Panc1 (cell line): Measurements from ENCODE around the gene UACA. TPM values are rescaled to one million over a fixed set of nuclear protein-coding genes. Genes with fewer than 3 reads are reported as not detected.
A peak's percentile ranks its signal among the peaks of the same experiment; 100 is the strongest.
"Not testable (repeated sequence)": the region's sequence is repeated elsewhere in the genome, so short reads cannot be mapped to it uniquely, and the experiment has no call there.

ENCODE experiments used
- ATAC-seq: fragments of 200-7000 bp; cut with Tn5 transposase; 2 replicates; pipeline ENCODE4 v1.9.1; 2020; ENCODE audit warnings: mild to moderate bottlenecking, moderate library complexity
- BruUV-seq: library from RNA; stranded (reverse); fragments of 400-500 nt; replicated peaks from 2 replicates; lab custom pipeline; 2021; lab: Mats Ljungman, UMichigan
- CTCF ChIA-PET: fragments of 300-600 bp; sonication (Branson Sonifier 250); formaldehyde crosslinking; loops from one replicate; lab custom pipeline; 2022; ENCODE audit warnings: antibody characterized with exemption; lab: Charles Lee
- POLR2A ChIA-PET: fragments of 300-600 bp; sonication (Branson Sonifier 250); formaldehyde crosslinking; loops from one replicate; lab custom pipeline; 2022; ENCODE audit warnings: antibody characterized with exemption; lab: Charles Lee
- DNase-seq: peaks from one replicate; pipeline ENCODE4 v3.0.0-alpha.2; 2010; ENCODE audit warnings: low read depth, low spot score
- H3K27ac ChIP-seq: 2 replicates; pipeline ENCODE4 v1.5.1; 2011; ENCODE audit warnings: mild to moderate bottlenecking, low read length, inconsistent platforms
- H3K27me3 ChIP-seq: fragments of 200-500 bp; sonication (Bioruptor generic); 2 replicates; pipeline ENCODE4 v1.6.0; 2014; ENCODE audit warnings: low read length, inconsistent platforms; ENCODE audit not compliant: control insufficient read depth, insufficient read depth
- H3K36me3 ChIP-seq: fragments of 200-500 bp; sonication (Bioruptor generic); 2 replicates; pipeline ENCODE4 v1.5.1; 2014; ENCODE audit warnings: inconsistent platforms, mild to moderate bottlenecking, low read length, moderate library complexity; ENCODE audit not compliant: control insufficient read depth, insufficient read depth
- H3K4me1 ChIP-seq: 2 replicates; pipeline ENCODE4 v1.5.1; 2011; ENCODE audit warnings: inconsistent platforms, mild to moderate bottlenecking, low read length, moderate library complexity; ENCODE audit not compliant: control insufficient read depth, insufficient read depth
- H3K4me3 ChIP-seq, 2 experiments: 2 replicates each; pipeline ENCODE4 v1.5.1; 2011 to 2012; ENCODE audit warnings: low read depth in 2 of 2, low read length in 2 of 2, mild to moderate bottlenecking in 2 of 2, inconsistent platforms in 1 of 2, moderate library complexity in 1 of 2
- H3K9me3 ChIP-seq: fragments of 200-500 bp; sonication (Bioruptor generic); 2 replicates; pipeline ENCODE4 v1.5.1; 2014; ENCODE audit warnings: low read depth, mild to moderate bottlenecking, inconsistent platforms, low read length, moderate library complexity; ENCODE audit not compliant: control insufficient read depth, insufficient read depth
- POLR2AphosphoS5 ChIP-seq: IDR thresholded peaks from 2 replicates; pipeline ENCODE4 v1.6.1; 2012; ENCODE audit warnings: mild to moderate bottlenecking, low read depth, low read length, moderate library complexity
- SIN3A ChIP-seq: IDR thresholded peaks from 2 replicates; pipeline ENCODE4 v1.6.1; 2012; ENCODE audit warnings: low read depth, mild to moderate bottlenecking, low read length, moderate library complexity, borderline replicate concordance; ENCODE audit not compliant: insufficient read depth
- TCF7L2 ChIP-seq: IDR thresholded peaks from 2 replicates; pipeline ENCODE4 v1.6.1; 2011; ENCODE audit warnings: mild to moderate bottlenecking, low read depth, low read length, inconsistent platforms
- in situ Hi-C: cut with HindIII; loops from 2 replicates; pipeline ENCODE4 v1.10.0; 2016; ENCODE audit warnings: low sequenced_read_pairs, low pct_unique_long_range_greater_than_20kb
- intact Hi-C: fragments of 100-400 bp; cut with micrococcal nuclease; formaldehyde crosslinking; loops from one replicate; pipeline ENCODE4 v1.10.0; 2022; ENCODE audit not compliant: unreplicated experiment
- total RNA-seq: library from RNA; stranded (reverse); gene quantifications from one replicate; pipeline ENCODE4 v1.2.1, GENCODE V29; 2021; ENCODE audit not compliant: unreplicated experiment
- TF ChIP-seq, protein P1 (sequence below): fragments of 450-650 bp; IDR thresholded peaks from 2 replicates; pipeline ENCODE4 v1.5.1; 2017; ENCODE audit warnings: mild to moderate bottlenecking
- TF ChIP-seq, protein P2 (sequence below), 2 experiments: IDR thresholded peaks; 2 replicates each; pipeline ENCODE4 v1.6.1; 2011 to 2012; ENCODE audit warnings: low read depth in 2 of 2, control low read depth in 1 of 2, low read length in 1 of 2, mild to moderate bottlenecking in 1 of 2, moderate library complexity in 1 of 2; ENCODE audit not compliant: insufficient read depth in 1 of 2

Gene UACA
- total RNA-seq, 1 experiment from 2014 or later, result 303 TPM

DNA sequence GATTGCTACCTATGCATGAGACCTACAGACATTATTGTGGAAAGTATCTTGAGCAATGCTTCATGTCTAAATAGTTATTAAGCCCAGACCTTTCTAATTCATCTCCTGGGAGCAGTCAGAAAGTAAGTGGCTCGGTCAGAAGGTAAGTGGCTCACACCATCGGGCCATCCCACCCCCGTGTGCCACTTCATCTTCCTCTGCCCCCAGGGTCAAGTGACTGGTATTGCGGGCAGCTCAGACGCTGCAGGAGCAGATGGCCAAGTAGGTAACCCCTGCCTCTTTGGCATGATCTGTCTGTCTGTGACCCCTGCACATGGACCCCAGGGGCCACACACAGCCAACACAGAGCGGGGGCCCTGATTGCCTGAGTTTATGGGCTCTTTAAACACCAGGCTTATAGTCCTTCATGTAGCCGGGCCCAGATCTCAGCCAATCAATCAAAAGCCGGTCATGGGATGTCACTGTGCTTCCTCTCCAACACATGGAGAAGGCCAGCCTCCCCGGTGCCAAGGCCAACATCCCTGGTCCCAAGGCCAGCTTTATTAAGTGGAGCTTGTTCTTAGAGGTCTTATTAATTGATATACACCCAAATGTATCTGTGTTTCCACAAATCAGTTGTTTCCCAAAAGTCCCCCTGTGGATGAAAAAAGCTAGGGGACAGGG is 47.7 kb upstream of the UACA start:
- intact Hi-C loops, result loop anchor here (5.0 kb wide), 2 partner anchors 49 to 134 kb away; partner anchors contain the start of gene UACA

DNA sequence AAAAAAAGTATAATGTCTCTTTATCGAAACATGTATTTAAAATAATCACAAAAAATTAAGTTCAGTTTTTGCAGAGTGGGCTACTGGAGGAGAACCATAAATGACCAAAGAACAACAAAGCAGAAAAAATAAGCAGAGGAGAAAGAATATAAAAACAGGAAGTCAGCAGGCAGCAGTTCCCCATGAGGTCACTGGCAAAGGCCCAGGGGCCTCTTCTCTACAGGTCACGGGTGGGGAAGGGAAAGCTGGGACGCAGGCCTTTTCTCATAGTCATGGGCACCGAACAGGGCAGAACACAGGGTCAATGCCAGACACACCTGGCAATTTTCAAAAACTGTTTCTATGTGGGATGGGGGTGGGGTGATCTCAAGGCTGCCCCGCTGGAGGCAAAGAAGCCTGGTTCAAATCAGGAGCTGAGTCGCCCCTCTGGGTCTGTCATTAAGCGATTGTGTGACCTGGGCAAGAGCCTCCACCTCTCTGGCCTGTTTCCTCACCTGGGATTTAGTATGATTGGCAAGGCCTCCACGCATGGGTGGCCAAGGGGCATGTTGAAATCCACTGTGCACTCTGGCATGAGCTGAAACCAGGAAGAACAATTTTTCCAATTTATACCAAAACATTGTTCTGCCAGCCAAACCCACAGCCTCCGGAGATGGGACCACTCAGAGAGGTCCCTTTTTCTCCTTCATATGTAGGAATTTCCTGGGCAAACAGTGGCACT is 43.8 kb upstream of the UACA start:
- peak overlapping the region; percentile 65 for H3K27ac ChIP-seq
- ChIA-PET CTCF (no interaction called here), POLR2A (interaction anchor here (1.1 kb wide), 1 partner anchor 8 kb away, joined by 3 read pairs; no protein-coding TSS in a partner anchor)
- no peak overlapping the region for H3K4me3 ChIP-seq
- H3K27me3 ChIP-seq, result no peaks in the 10 kb centered on the region
- intact Hi-C loops, result no loop called here
- BruUV-seq, result no TSS peak
- in situ Hi-C loops, result no loop called here
- ATAC-seq (no peak), DNase-seq (no peak)
- H3K4me1 ChIP-seq, result peaks cover 22% of the 10 kb centered on the region
- TF ChIP-seq SIN3A (no peak), POLR2AphosphoS5 (no peak), TCF7L2 (no peak)
- TF ChIP-seq, protein P1, sequence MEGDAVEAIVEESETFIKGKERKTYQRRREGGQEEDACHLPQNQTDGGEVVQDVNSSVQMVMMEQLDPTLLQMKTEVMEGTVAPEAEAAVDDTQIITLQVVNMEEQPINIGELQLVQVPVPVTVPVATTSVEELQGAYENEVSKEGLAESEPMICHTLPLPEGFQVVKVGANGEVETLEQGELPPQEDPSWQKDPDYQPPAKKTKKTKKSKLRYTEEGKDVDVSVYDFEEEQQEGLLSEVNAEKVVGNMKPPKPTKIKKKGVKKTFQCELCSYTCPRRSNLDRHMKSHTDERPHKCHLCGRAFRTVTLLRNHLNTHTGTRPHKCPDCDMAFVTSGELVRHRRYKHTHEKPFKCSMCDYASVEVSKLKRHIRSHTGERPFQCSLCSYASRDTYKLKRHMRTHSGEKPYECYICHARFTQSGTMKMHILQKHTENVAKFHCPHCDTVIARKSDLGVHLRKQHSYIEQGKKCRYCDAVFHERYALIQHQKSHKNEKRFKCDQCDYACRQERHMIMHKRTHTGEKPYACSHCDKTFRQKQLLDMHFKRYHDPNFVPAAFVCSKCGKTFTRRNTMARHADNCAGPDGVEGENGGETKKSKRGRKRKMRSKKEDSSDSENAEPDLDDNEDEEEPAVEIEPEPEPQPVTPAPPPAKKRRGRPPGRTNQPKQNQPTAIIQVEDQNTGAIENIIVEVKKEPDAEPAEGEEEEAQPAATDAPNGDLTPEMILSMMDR, result no peak
- TF ChIP-seq, protein P2, sequence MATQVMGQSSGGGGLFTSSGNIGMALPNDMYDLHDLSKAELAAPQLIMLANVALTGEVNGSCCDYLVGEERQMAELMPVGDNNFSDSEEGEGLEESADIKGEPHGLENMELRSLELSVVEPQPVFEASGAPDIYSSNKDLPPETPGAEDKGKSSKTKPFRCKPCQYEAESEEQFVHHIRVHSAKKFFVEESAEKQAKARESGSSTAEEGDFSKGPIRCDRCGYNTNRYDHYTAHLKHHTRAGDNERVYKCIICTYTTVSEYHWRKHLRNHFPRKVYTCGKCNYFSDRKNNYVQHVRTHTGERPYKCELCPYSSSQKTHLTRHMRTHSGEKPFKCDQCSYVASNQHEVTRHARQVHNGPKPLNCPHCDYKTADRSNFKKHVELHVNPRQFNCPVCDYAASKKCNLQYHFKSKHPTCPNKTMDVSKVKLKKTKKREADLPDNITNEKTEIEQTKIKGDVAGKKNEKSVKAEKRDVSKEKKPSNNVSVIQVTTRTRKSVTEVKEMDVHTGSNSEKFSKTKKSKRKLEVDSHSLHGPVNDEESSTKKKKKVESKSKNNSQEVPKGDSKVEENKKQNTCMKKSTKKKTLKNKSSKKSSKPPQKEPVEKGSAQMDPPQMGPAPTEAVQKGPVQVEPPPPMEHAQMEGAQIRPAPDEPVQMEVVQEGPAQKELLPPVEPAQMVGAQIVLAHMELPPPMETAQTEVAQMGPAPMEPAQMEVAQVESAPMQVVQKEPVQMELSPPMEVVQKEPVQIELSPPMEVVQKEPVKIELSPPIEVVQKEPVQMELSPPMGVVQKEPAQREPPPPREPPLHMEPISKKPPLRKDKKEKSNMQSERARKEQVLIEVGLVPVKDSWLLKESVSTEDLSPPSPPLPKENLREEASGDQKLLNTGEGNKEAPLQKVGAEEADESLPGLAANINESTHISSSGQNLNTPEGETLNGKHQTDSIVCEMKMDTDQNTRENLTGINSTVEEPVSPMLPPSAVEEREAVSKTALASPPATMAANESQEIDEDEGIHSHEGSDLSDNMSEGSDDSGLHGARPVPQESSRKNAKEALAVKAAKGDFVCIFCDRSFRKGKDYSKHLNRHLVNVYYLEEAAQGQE (IDR thresholded peaks at IDR 0.05; ENCODE audit: insufficient read depth in 1 of 2, low read depth in 2 of 2, low read length in 1 of 2), result no peak
- no peaks in the 10 kb centered on the region for H3K36me3 ChIP-seq
- no peaks in the 10 kb centered on the region; the same call in 1 of the 2 replicates for H3K9me3 ChIP-seq

More for the DNA sequence above, 47.7 kb upstream of the UACA start:
- no peaks in the 10 kb centered on the region for H3K36me3 ChIP-seq
- H3K4me3 ChIP-seq, result no peak overlapping the region
- ChIA-PET POLR2A (interaction anchor here (0.6 to 1.3 kb wide), 7 partner anchors 11 to 125 kb away, joined by 3 to 7 read pairs (median 4); partner anchors contain the start of gene UACA), CTCF (interaction anchor here (0.6 to 1.6 kb wide), 9 partner anchors 22 to 1134 kb away, joined by 4 to 11 read pairs (median 4); no protein-coding TSS in a partner anchor)
- no peaks in the 10 kb centered on the region for H3K27me3 ChIP-seq
- ATAC-seq (peak; percentile 37; the same call in 1 of the 2 replicates), DNase-seq (no peak)
- H3K27ac ChIP-seq, result peak overlapping the region; percentile 74
- TF ChIP-seq TCF7L2, result no peak
- no peak for TF ChIP-seq SIN3A
- TF ChIP-seq, protein P2 (IDR thresholded peaks at IDR 0.05; ENCODE audit: insufficient read depth in 1 of 2, low read depth in 2 of 2, low read length in 1 of 2), result no peak
- TF ChIP-seq POLR2AphosphoS5, result no peak
- TF ChIP-seq, protein P1, result no peak
- in situ Hi-C loops, result no loop called here
- BruUV-seq, result no TSS peak
- H3K4me1 ChIP-seq, result peaks cover 30% of the 10 kb centered on the region
- H3K9me3 ChIP-seq, result no peaks in the 10 kb centered on the region; the same call in 1 of the 2 replicates

- H3K4me3 ChIP-seq, POLR2A ChIA-PET, DNase-seq, H3K27ac ChIP-seq, BruUV-seq, H3K9me3 ChIP-seq, ATAC-seq, CTCF ChIA-PET, H3K36me3 ChIP-seq, intact Hi-C loops, in situ Hi-C loops, H3K27me3 ChIP-seq: not testable (repeated sequence)
- peaks cover 27% of the 10 kb centered on the region for H3K4me1 ChIP-seq
Measured at GRCh38 chr15:70804388-70804787, 41.0 kb upstream of the UACA start.
